GM18867 (cell line): ENCODE data around the gene NEU1.
"Not testable (repeated sequence)": the region's sequence is repeated elsewhere in the genome, so short reads cannot be mapped to it uniquely, and the experiment has no call there.

Experiments
- ATAC-seq: cut with Tn5 transposase; IDR thresholded peaks from one replicate; pipeline ENCODE4 v1.9.1; 2021; ENCODE audit warnings: mild to moderate bottlenecking, moderate library complexity; ENCODE audit not compliant: unreplicated experiment

NEU1 gene

DNA sequence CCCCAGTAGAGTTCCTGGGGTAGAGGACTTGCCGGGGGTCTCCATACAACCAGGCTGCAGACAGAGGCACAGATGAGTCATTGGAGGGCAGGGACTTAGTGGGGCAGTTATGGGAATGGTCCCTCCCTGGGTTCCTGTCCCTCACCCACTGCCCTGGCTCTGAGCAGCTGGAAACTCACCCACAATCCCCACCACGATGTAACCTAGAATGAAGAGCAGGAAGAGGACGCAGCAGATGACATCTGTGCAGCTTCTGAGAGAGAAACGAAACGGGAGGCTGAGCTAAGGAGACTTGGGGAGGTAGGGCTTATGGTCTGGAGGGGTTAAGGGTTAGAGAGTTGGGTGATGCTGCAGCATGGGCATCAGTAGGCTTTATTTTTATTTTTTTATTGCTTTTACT is 13.3 kb upstream of the NEU1 start:
- ATAC-seq = no peak

- no peak for ATAC-seq
Observed at GRCh38 chr6:31874836-31875572, 12.4 kb upstream of the NEU1 start.

DNA sequence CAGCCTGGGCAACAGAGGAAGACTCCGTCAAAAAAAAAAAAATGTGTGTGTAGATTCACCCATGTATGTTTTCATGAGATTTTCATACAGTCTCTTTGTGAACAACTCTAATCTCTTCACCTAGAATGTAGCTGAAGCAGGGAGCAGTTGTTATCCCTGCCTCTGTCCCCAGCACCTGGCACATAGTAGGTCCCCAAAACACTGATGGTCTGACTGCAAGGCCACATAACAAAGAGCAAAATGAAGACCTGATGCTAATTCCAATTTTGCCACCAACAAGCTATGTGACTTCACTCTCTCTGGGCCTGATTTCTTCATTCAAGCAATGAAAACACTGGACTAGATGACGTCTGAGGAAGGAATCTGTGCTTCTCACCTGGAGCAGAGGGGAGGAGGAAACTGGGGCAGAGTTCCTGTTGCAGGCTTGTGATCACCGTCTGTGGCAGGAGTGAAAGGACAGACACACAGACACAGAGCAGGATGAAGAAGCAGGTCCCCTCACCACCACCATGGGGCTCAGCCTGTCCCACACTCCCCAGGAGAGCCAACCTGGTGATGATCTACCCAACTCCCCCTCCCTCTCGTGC is 11.6 kb upstream of the NEU1 start:
- ATAC-seq = no peak

DNA sequence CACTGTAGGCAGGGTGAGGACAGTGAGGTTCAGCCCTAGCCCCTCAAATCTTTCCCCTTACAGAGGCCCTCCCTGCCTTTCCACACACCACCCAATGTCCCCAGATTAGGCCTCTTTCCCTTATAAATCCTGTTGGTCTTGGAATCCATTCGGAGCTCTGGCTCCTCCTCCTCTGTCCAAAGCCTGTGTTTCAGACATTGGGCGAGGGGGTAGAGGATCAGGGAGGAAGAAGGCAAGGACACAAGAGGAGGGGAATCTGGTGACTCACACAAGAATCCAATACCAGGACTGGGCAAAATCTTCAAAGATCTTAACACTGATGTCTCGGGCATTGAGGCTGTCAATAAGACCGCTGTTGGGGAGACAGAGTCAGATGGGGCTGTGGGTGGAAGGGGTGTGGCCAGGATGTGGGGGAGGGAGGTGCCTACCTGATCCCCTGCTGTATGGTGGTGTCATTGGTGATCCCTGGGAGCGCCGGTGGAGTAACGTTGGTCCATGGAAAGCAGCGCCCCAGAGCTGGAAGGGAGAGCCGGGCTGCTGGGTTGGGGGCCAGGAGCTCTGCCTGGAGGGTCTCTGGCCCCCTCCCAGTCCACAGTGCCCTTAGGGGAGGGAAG is 8.5 kb upstream of the NEU1 start:
- no peak for ATAC-seq

DNA sequence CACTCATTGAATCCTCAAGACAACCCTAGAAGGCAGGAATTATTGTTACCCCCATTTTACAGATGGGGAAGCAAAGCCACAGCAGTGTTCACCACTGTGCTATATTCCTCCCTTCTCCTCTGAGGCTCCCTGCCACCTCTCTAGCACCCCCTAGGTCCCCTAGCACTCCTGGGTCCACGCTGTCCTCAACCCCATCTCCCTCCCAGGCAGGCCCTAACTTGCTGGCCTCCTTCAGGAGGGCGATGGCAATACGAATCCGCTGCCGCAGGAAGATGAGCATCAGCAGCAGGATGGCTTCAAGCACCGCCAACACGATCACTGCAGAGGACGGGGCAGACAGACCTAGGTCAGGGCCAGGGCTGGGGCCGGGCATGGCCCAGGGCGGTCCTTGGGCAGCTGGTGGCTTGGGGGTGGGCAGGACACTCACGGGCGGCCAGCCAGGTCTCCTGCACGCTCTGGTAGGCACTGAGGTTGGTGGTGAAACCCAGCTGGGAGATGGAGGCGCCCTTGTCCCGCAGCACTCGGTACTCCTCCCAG is 7.8 kb upstream of the NEU1 start:
- ATAC-seq = no peak

- ATAC-seq = no peak
Observed at GRCh38 chr6:31869343-31869742, 6.7 kb upstream of the NEU1 start.

DNA sequence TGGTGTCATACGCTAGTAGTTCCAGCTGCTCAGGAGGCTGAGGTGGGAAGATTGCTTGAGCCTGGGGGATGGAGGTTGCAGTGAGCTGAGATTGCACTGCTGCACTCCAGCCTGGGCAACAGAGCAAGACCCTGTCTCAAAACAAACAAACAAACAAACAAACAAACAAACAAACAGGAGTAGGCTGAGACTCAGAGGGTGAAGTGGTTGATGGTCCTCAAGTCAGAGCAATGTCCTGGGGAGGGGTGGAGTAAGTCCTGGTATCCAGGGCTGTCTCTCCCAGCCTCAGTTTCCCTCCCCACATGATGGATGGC is 6.0 kb upstream of the NEU1 start:
- not testable (repeated sequence) for ATAC-seq

- ATAC-seq = no peak
Observed at GRCh38 chr6:31865205-31866118, 2.8 kb upstream of the NEU1 start.

GRCh38 chr6:31864818-31865204 is 2.2 kb upstream of the NEU1 start:
- no peak for ATAC-seq

GRCh38 chr6:31864123-31864562 is 1.5 kb upstream of the NEU1 start:
- not testable (repeated sequence) for ATAC-seq

DNA sequence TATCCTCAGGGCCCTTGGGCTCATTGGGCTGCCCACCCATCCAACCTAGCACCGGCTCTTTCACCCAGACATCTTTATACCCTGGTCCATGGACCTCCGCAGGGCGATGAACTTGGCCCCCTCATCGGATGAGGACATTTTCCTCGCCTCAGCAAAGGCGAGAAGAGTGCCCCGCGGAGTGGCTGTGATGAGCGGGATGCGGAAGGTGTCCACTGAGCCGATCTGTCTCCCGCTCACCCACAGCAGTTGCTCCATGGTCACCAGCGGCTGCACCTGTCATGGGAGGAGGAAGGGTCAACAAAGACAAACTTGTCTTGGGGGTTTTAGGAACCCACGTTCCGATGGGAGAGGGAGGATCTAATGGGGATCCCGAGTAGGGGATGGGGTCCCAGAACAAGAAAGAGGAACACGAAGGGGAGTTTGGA is 690 bp downstream of the NEU1 start:
- ATAC-seq = no peak

DNA sequence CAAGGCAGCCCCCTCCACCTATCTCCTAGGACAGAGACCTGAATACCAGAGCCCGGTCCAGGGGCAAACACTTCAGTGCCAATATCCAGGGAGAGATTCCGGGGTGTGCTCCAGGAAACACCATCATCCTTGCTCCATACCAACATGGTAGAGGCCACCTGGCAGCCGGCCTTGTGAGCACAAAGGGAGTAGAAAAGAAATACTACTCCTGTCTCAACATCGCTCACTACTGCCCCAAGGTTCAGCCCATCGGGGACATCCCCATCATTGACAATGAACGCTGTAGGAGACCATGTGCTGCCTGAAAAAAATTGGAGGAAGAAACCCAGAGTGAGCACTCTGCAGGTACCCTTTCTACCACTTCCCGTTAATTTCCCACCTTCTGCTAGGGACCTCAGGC is 1.5 kb downstream of the NEU1 start:
- ATAC-seq = no peak

DNA sequence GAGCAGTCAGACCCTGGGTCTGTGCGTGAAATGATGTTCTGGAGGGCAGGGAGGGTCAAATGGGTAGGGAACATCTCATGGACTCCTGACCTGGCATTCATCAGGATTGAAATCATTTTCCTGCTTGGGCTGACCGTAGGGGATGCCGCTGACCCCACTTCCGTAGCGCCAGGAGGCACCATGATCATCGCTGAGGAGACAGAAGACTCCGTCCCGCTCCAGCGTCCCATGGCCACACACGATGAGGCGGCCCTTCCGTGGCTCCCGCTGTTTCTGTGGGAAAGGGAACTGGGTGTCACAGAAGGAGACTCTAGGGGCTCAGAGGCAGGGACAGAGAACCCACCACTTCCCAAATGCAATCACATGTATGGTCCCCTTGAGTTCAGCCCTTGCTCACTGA is 2.3 kb downstream of the NEU1 start:
- ATAC-seq = no peak

GRCh38 chr6:31859923-31860322 is 2.7 kb downstream of the NEU1 start:
- no peak for ATAC-seq

- ATAC-seq = no peak
Observed at GRCh38 chr6:31858707-31859106, 3.9 kb downstream of the NEU1 start.

GRCh38 chr6:31857774-31858173 is 4.8 kb downstream of the NEU1 start:
- ATAC-seq = not testable (repeated sequence)

- not testable (repeated sequence) for ATAC-seq
Observed at GRCh38 chr6:31851980-31852718, 10.5 kb downstream of the NEU1 start.

DNA sequence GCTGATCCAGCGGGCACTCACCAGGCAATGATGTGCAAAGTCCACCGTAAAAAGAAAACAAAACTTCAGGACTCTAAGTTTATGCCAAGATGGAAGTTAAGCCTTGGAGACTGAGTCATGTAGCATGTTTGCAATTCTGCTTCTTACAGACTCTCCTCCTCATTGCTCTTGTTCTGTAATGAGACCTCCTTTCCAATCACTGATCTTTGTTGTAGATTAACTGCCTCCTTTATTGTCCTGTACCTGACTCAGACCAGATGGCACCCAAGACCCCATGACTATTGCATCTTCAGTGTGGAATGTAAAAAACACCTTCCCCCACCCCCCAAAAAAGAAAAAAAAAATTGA is 11.2 kb downstream of the NEU1 start:
- ATAC-seq = no peak

DNA sequence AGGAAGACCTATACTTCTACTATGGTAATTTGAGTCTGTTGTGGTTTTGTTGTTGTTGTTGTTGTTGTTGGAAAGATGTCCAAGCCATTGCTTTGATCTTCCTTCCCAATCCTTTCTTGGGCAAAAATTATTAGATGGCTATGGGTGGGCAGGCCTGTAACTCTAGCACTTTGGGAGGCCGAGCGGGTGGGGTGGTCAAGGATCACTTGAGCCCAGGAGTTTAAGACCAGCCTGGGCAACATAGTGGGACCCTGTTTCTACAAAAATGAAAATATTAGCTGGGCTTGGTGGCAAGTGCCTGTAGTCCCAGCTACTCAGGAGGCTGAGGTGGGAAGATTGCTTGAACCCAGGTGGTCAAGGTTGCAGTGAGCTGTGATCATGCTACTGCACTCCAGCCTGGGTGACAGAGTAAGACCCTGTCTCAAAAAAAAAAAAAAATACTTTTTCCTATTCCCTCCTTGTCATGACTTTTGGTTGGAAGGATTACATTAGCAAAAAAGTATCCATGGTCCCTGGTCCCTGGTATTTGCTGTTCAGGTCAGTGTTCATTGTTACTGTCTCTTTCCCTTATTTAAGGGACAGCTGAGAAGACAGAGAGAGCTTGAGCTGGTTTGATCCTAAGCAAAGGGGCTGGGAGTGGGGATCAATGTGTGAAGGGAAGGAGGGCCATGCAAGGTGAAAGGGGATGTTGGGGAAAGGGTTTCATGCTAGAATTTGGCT is 11.7 kb downstream of the NEU1 start:
- no peak for ATAC-seq
